Measurements from ENCODE around the gene MATCAP1.

Gene MATCAP1

GRCh38 chr16:67173323-67173722 lies 10.4 kb downstream of the MATCAP1 start:
- DNase-seq (ENCODE audit: low spot score), result no peak

GRCh38 chr16:67170949-67171649 lies 12.7 kb downstream of the MATCAP1 start:
- no peak for DNase-seq (ENCODE audit: low spot score)

- DNase-seq (ENCODE audit: low spot score), result no peak
Measured at GRCh38 chr16:67170168-67170948, 13.4 kb downstream of the MATCAP1 start, which contains the start of gene NOL3. Gene NOL3 (plus strand): TSS chr16:67170538.

GRCh38 chr16:67169642-67170167 lies 14.1 kb downstream of the MATCAP1 start:
- DNase-seq (ENCODE audit: low spot score), result peak; percentile 63

- DNase-seq (ENCODE audit: low spot score), result no peak
Measured at GRCh38 chr16:67169011-67169451, 14.7 kb downstream of the MATCAP1 start.

- DNase-seq (ENCODE audit: low spot score), result no peak
Measured at GRCh38 chr16:67167588-67167987, 16.2 kb downstream of the MATCAP1 start.

- DNase-seq (ENCODE audit: low spot score), result peak; percentile 41
Measured at GRCh38 chr16:67166598-67167168, 17.1 kb downstream of the MATCAP1 start.

- DNase-seq (ENCODE audit: low spot score), result no peak
Measured at GRCh38 chr16:67166110-67166547, 17.6 kb downstream of the MATCAP1 start.

- no peak for DNase-seq (ENCODE audit: low spot score)
Measured at GRCh38 chr16:67165121-67166078, 18.4 kb downstream of the MATCAP1 start.

GRCh38 chr16:67164599-67165061 lies 19.1 kb downstream of the MATCAP1 start, which contains the start of gene HSF4:
Gene HSF4 (plus strand): TSS chr16:67164745. CDS start chr16:67164812, 67 bp downstream.
- DNase-seq (ENCODE audit: low spot score), result no peak

- no peak for DNase-seq (ENCODE audit: low spot score)
Measured at GRCh38 chr16:67163999-67164558, 19.7 kb downstream of the MATCAP1 start.

- no peak for DNase-seq (ENCODE audit: low spot score)
Measured at GRCh38 chr16:67163164-67163998, 20.4 kb downstream of the MATCAP1 start.

GRCh38 chr16:67162506-67163163 lies 21.1 kb downstream of the MATCAP1 start:
- DNase-seq (ENCODE audit: low spot score), result peak; percentile 19

- no peak for DNase-seq (ENCODE audit: low spot score)
Measured at GRCh38 chr16:67161595-67162058, 22.1 kb downstream of the MATCAP1 start.

GRCh38 chr16:67158637-67159600 lies 24.8 kb downstream of the MATCAP1 start:
- DNase-seq (ENCODE audit: low spot score), result peak; percentile 81

GRCh38 chr16:67157892-67158635 lies 25.7 kb downstream of the MATCAP1 start:
- no peak for DNase-seq (ENCODE audit: low spot score)

GRCh38 chr16:67157106-67157748 lies 26.5 kb downstream of the MATCAP1 start:
- DNase-seq (ENCODE audit: low spot score), result no peak

All from NAMALWA (cell line).